Panc1 (cell line): ENCODE measurements around the gene TBC1D9B.
A peak's percentile ranks its signal among the peaks of the same experiment; 100 is the strongest.

Experiments
- CTCF ChIP-seq: fragments of 450-650 bp; IDR thresholded peaks from 2 replicates; pipeline ENCODE4 v1.5.1; 2017; ENCODE audit warnings: mild to moderate bottlenecking
- POLR2AphosphoS5 ChIP-seq: IDR thresholded peaks from 2 replicates; pipeline ENCODE4 v1.6.1; 2012; ENCODE audit warnings: mild to moderate bottlenecking, low read depth, low read length, moderate library complexity
- REST ChIP-seq, 2 experiments: IDR thresholded peaks; 2 replicates each; pipeline ENCODE4 v1.6.1; 2011 to 2012; ENCODE audit warnings: low read depth in 2 of 2, control low read depth in 1 of 2, low read length in 1 of 2, mild to moderate bottlenecking in 1 of 2, moderate library complexity in 1 of 2; ENCODE audit not compliant: insufficient read depth in 1 of 2
- SIN3A ChIP-seq: IDR thresholded peaks from 2 replicates; pipeline ENCODE4 v1.6.1; 2012; ENCODE audit warnings: low read depth, mild to moderate bottlenecking, low read length, moderate library complexity, borderline replicate concordance; ENCODE audit not compliant: insufficient read depth

- TF ChIP-seq POLR2AphosphoS5 = 0 out of 2 replicates have a peak, but pooled peaks have one; percentile 2
- TF ChIP-seq CTCF = no peak; the same call in 1 of the 2 replicates
- no peak for TF ChIP-seq REST (IDR thresholded peaks at IDR 0.05; ENCODE audit: insufficient read depth in 1 of 2, low read depth in 2 of 2, low read length in 1 of 2)
- TF ChIP-seq SIN3A = no peak
These were observed 82.0 kb downstream of the TBC1D9B start for GRCh38 chr5:179825655-179826182.
